SU-DHL-6 (cell line): ENCODE results near the gene PCNX4.

Experiments used
- H2AFZ ChIP-seq: fragments of 200-600 bp; sonication (generic); 2 replicates; pipeline ENCODE4 v1.6.1; 2014; ENCODE audit warnings: low read depth, mild to moderate bottlenecking, moderate library complexity, mixed read lengths, antibody characterized with exemption, low read length; ENCODE audit not compliant: severe bottlenecking
- H3F3A ChIP-seq: fragments of 200-600 bp; shearing (Covaris generic); 2 replicates; pipeline ENCODE4 v1.6.0; 2016; ENCODE audit warnings: antibody characterized with exemption, mild to moderate bottlenecking; ENCODE audit not compliant: insufficient read depth
- H3K27ac ChIP-seq: fragments of 200-600 bp; sonication (generic); 2 replicates; pipeline ENCODE4 v1.5.1; 2016; ENCODE audit warnings: low read depth, mild to moderate bottlenecking, low read length, moderate library complexity, mixed read lengths
- H3K27me3 ChIP-seq: fragments of 200-600 bp; sonication (generic), shearing (Covaris generic); 2 replicates; pipeline ENCODE4 v1.6.0; 2014; ENCODE audit warnings: mild to moderate bottlenecking, low read length
- H3K36me3 ChIP-seq: fragments of 200-600 bp; sonication (generic); 2 replicates; pipeline ENCODE4 v1.6.1; 2014; ENCODE audit warnings: mild to moderate bottlenecking, low read length, mixed read lengths
- H3K4me2 ChIP-seq: fragments of 300-600, 200-600 bp; shearing (Covaris generic), sonication (generic); 2 replicates; pipeline ENCODE4 v1.6.0; 2014; ENCODE audit warnings: low read length, low read depth, mild to moderate bottlenecking; ENCODE audit not compliant: poor library complexity, severe bottlenecking
- H3K4me3 ChIP-seq: fragments of 200-600 bp; sonication (generic); 2 replicates; pipeline ENCODE4 v1.5.1; 2014; ENCODE audit warnings: antibody characterized with exemption, low read length, mild to moderate bottlenecking, mixed read lengths; ENCODE audit not compliant: insufficient read depth, poor library complexity, severe bottlenecking
- H3K79me2 ChIP-seq: fragments of 200-600 bp; sonication (generic); 2 replicates; pipeline ENCODE4 v1.6.1; 2014; ENCODE audit warnings: mild to moderate bottlenecking, low read length, moderate library complexity; ENCODE audit not compliant: insufficient read depth
- H3K9ac ChIP-seq: fragments of 200-600 bp; sonication (generic); 2 replicates; pipeline ENCODE4 v1.7.0; 2014; ENCODE audit warnings: mild to moderate bottlenecking, low read length
- H3K9me2 ChIP-seq: fragments of 200-600 bp; sonication (generic); replicated peaks from 2 replicates; pipeline ENCODE4 v1.6.1; 2014; ENCODE audit warnings: low read length; ENCODE audit not compliant: insufficient read depth
- H3K9me3 ChIP-seq: fragments of 200-600 bp; sonication (generic); 2 replicates; pipeline ENCODE4 v1.6.1; 2014; ENCODE audit warnings: low read length, mixed read lengths; ENCODE audit not compliant: insufficient read depth
- H4K20me1 ChIP-seq: fragments of 200-600 bp; sonication (generic); 2 replicates; pipeline ENCODE4 v1.6.1; 2014; ENCODE audit warnings: low read depth, mild to moderate bottlenecking, antibody characterized with exemption, low read length, moderate library complexity, mixed read lengths
- CTCF ChIP-seq: fragments of 200-600 bp; sonication (generic); IDR thresholded peaks from one replicate; pipeline ENCODE4 v1.5.1; 2017; ENCODE audit warnings: antibody characterized with exemption, mild to moderate bottlenecking, low read length, moderate library complexity; ENCODE audit not compliant: insufficient read depth, poor library complexity, severe bottlenecking
- EZH2phosphoT487 ChIP-seq: fragments of 200-600 bp; sonication (generic), shearing (Covaris generic); conservative IDR thresholded peaks from 2 replicates; pipeline ENCODE4 v1.6.1; 2018; ENCODE audit warnings: mild to moderate bottlenecking, antibody characterized with exemption, low read length, moderate library complexity, mixed read lengths

PCNX4 gene

GRCh38 chr14:60079723-60080122 is 12.0 kb upstream of the PCNX4 start:
- TF ChIP-seq EZH2phosphoT487 (no peak), CTCF (no peak)
- no peak overlapping the region for H3K27ac ChIP-seq
- H3K79me2 ChIP-seq = no peaks in the 10 kb centered on the region
- no peaks in the 10 kb centered on the region for H3K36me3 ChIP-seq
- no peak overlapping the region for H3K4me2 ChIP-seq
- no peaks in the 10 kb centered on the region for H3K9me2 ChIP-seq
- no peak overlapping the region for H3K4me3 ChIP-seq
- no peak overlapping the region for H2AFZ ChIP-seq
- H3F3A ChIP-seq = no peaks in the 10 kb centered on the region
- no peaks in the 10 kb centered on the region for H3K9me3 ChIP-seq
- H3K9ac ChIP-seq = no peak overlapping the region
- H3K27me3 ChIP-seq = no peaks in the 10 kb centered on the region
- no peaks in the 10 kb centered on the region for H4K20me1 ChIP-seq

DNA sequence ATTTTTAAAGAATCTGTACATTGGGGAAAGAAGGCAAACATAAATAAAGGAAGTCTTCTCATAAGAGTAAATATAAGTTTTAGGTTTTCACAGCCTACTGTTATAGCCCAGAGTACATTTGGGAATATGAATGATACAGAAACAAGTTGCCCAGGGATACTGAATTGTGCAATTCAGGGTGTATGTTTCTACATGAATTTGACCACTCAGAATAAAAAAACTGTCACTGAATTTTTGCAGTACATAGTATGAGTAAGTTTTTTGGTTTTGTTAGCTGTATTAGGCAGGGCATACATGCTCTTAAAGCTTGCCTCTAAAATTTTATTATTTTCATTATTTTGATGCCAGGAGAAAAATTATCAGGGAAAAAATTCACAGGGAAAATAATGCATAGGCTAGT is 6.6 kb upstream of the PCNX4 start:
- no peak overlapping the region for H3K9ac ChIP-seq
- H3K4me3 ChIP-seq = no peak overlapping the region
- no peaks in the 10 kb centered on the region for H3K9me2 ChIP-seq
- no peaks in the 10 kb centered on the region for H3K27me3 ChIP-seq
- no peaks in the 10 kb centered on the region for H3K79me2 ChIP-seq
- H3K9me3 ChIP-seq = no peaks in the 10 kb centered on the region
- H3K36me3 ChIP-seq = no peaks in the 10 kb centered on the region
- no peak overlapping the region for H3K27ac ChIP-seq
- no peak for TF ChIP-seq EZH2phosphoT487
- no peak for TF ChIP-seq CTCF
- H2AFZ ChIP-seq = no peak overlapping the region
- H3K4me2 ChIP-seq = no peak overlapping the region
- H3F3A ChIP-seq = no peaks in the 10 kb centered on the region
- H4K20me1 ChIP-seq = no peaks in the 10 kb centered on the region

- H3F3A ChIP-seq = no peaks in the 10 kb centered on the region
- no peaks in the 10 kb centered on the region for H3K79me2 ChIP-seq
- no peak overlapping the region for H2AFZ ChIP-seq
- H4K20me1 ChIP-seq = no peaks in the 10 kb centered on the region
- H3K27ac ChIP-seq = no peak overlapping the region
- TF ChIP-seq EZH2phosphoT487 (no peak), CTCF (no peak)
- no peaks in the 10 kb centered on the region for H3K36me3 ChIP-seq
- H3K4me2 ChIP-seq = no peak overlapping the region
- H3K9me2 ChIP-seq = no peaks in the 10 kb centered on the region
- H3K4me3 ChIP-seq = no peak overlapping the region
- no peak overlapping the region for H3K9ac ChIP-seq
- H3K27me3 ChIP-seq = no peaks in the 10 kb centered on the region
- no peaks in the 10 kb centered on the region for H3K9me3 ChIP-seq
Measured at GRCh38 chr14:60085693-60086092, 6.0 kb upstream of the PCNX4 start.

DNA sequence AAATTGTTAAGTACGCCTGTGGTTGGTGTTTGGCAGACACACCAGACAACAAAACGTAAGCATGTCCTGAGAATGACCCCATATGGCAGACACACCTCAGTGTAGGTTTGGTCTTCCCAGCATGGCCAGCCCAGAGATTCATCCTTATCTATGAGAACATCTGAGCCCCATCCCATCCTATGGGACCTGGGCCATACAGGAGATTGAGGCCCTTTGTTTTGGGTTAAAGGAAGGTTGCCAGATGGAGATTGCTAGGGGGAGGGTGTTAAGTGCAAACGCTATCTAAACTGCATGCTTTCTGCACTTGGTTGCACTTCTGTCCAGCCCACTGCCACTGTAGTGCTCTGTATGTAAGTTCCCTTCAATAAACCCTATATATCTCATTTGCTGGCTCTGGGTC is 4.1 kb upstream of the PCNX4 start:
- H3K4me3 ChIP-seq = no peak overlapping the region
- H3K4me2 ChIP-seq = no peak overlapping the region

More for the DNA sequence above, 4.1 kb upstream of the PCNX4 start:
- TF ChIP-seq EZH2phosphoT487 (no peak), CTCF (no peak)
- no peak overlapping the region for H3K27ac ChIP-seq
- no peaks in the 10 kb centered on the region for H3K9me3 ChIP-seq
- no peak overlapping the region for H2AFZ ChIP-seq
- no peaks in the 10 kb centered on the region for H3K9me2 ChIP-seq
- H3K36me3 ChIP-seq = no peaks in the 10 kb centered on the region
- H3K79me2 ChIP-seq = peaks cover 6% of the 10 kb centered on the region
- peaks cover 6% of the 10 kb centered on the region; the same call in 1 of the 2 replicates for H3F3A ChIP-seq
- H3K9ac ChIP-seq = no peak overlapping the region
- H3K27me3 ChIP-seq = no peaks in the 10 kb centered on the region
- no peaks in the 10 kb centered on the region for H4K20me1 ChIP-seq
